ENCODE data around the gene SUPT4H1.

The SUPT4H1 gene

DNA sequence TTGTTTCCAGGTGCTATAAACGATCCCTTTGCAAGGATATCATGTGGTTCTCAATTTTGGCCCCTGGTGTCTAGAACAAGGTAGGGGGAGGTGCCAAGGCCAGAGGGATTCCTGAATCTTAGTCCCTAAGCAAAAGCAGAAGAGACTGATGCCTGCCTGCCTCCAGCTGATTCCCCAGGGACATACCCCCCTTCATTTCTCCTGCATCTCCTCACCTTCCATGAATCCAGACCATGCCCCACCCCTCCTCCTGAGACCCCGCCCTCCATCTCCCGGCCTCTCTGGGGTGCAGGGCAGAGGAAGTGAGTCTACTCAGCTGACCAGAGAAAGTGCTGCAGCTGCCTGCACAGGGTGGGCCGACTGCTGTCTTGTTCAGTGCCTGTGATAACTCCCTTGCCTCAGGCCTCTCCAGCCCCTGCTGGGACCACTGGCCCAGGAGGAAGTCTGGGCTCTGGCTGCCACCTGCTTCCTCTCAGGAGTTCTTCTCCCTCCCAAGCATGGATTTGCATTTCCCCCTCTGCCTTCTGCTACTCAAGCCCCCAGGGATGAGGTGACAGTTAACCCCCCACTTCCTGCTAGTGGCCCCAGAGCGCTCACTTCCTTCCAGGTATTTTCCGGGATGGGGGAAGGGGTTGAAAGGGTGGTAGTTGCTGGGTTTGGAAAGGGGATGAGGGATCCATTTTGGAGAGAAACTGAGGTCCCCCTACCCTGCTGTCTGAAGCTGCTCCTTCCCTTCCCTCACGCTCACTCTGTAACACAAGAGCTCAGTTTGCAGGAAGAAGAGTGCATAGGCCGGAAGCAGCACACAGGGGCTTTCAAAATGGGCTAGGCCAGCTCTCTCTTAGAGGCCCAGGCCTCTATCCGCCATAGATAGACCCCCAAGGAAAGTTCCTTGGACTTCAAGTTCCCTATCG lies 12.9 kb downstream of the SUPT4H1 start:
- peak; percentile 83 for DNase-seq

GRCh38 chr17:58338454-58338840 lies 13.6 kb downstream of the SUPT4H1 start:
- DNase-seq = no peak

GRCh38 chr17:58337600-58338453 lies 14.2 kb downstream of the SUPT4H1 start:
- DNase-seq = peak; percentile 94

GRCh38 chr17:58337210-58337599 lies 14.8 kb downstream of the SUPT4H1 start:
- DNase-seq = peak; percentile 87

DNA sequence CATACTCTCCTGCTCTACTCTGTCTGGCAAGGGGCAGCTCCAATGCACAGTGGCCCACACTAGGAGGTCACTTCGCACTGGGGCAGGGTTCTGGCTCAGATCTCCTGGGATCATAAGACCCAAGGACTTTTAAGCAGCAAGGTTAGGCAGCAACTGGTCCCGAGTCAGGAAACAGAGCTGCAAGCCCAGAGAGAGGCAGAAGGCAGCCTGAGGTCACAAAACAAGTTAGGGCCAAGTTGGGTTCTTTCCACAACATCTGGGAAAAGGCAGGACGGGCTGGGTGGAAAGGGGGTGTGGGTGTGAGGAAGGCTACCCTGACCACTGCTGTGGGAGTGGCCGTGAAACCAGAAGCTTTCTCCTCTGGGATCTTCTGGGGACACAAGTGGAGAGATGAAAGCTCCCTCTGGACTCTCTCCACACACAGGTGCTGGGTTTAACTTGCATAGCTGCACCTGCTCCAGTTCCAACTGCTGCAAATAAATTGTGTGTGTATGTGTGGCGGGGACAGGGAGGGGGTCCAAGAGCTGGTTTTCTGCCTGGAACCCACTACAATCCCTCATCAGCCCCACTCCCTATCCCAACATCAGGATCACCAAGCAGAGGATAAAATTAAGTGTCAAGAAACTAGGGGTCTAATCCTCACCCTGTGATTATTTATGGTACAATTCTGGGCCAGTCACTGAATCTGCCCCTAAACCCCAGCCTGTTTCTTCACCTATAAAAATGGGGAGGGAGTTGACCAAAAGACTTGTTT lies 15.4 kb downstream of the SUPT4H1 start:
- peak; percentile 60 for DNase-seq

DNA sequence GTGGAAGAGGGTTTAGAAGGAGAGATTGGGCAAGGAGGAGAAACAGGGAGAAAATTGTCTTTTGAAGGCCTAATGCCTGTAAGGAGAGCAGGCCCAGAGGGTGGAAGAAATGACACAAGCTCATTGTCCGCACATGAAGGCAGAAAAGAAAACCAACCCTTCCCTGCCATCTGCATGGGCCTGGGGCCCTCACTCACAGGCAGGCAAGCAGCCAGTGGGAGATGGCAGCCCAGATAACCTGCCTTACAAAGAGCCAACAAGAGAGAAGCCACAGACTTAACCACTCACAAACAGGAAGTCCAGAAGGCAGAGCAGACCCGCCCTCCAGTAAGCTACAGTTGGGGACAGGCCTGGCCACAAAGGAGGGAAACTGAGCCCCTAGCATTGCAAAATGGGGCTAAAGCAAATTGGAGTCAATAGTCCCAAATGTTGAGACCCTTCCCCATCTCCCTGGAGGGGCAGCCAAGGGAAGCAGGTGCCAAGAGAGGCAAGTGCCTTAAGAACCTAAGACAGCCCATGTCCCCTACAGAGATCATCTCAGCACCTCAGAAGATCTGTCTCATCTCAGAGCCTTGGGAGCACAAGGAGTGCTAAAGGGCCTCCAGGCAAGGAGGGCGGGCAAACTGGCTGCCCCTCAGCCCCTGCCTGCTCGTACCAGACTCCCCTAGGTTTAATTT lies 16.1 kb downstream of the SUPT4H1 start:
- DNase-seq = peak; percentile 96

DNA sequence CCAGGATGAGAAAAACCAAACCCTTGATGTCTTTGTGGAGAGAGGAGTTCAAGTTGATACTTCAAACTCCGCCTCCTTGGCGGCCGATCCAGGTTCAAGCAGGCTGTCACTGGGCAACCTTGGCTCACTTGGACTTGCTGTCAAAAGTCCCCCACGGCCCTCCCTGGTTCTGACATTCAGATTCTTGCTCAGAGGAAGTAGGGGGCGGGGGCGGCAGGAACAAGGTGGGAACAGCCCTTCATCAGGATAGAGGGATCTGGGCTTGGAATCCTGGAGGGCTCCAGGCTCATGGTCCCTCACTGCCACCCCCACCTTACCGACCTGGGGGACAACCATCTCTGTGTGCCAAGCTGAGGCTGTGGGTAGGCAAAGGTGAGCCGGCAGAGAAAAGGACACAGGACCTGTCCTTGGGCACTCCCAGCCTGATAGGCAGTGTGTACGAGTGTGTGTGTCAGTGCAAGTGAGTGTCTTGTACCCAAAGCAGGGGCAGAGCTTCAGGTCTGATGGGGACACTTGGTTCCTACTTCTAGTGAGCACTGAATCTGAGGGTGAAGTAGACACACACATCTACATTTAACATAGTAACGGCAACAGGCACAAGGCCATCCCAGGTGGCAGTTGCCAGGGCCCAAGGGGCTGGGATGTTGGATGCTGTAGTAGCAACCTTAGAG lies 16.8 kb downstream of the SUPT4H1 start:
- DNase-seq = peak; percentile 72

- DNase-seq = no peak
Measured at GRCh38 chr17:58334661-58335060, 17.3 kb downstream of the SUPT4H1 start.

- no peak for DNase-seq
Measured at GRCh38 chr17:58334256-58334655, 17.7 kb downstream of the SUPT4H1 start.

DNA sequence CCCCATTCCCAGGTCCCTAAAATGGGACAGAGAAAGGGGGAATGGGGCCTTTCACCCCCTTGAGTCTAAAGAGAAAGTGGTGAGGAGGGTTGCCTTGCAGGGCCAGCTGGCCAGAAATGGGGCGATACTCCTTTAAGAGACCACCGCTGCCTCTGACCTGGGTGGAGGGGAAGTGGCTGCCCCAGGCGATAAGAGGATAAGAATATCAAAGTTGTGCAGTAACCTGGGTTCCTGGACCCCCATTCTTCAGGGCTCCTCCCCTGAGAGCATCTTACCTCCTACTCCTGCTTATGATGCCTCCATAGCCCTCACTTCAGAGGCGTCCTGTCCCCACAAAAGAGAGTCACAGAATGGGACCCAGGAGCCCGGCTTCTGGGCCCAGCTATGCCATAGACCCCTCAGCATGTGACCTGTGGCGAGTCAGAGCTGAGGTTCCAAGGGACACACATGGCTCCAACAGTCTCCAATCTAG lies 18.2 kb downstream of the SUPT4H1 start:
- peak; percentile 84 for DNase-seq

GRCh38 chr17:58332778-58333735 lies 18.9 kb downstream of the SUPT4H1 start:
- DNase-seq = peak; percentile 80

- peak; percentile 94 for DNase-seq
Measured at GRCh38 chr17:58331815-58332777, 19.9 kb downstream of the SUPT4H1 start.

GRCh38 chr17:58330997-58331814 lies 20.8 kb downstream of the SUPT4H1 start:
- DNase-seq = peak; percentile 81

DNA sequence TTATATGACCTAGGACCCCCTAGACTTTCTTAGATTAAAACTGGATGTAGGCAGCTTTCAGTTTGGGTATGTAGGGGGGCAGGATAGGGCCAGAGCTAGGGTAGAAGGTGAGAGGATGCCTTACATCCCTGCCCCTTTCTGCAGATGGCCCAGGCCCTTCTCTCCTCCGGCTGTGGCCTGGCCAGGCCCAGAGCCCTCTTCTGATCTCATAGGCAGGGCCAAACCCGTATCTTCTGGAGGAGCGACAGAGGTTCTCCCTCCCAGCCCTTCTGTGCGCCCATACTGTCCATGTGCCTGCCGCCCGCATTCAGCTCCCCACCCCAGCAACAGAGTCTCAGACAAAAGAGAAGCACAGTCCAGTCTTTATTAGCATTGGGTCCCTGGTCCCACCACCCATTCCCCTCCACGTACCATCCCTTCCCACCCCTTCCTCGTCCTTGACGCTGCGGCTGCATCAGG lies 21.4 kb downstream of the SUPT4H1 start:
- no peak for DNase-seq

GRCh38 chr17:58329810-58330537 lies 22.0 kb downstream of the SUPT4H1 start:
- DNase-seq = no peak

DNA sequence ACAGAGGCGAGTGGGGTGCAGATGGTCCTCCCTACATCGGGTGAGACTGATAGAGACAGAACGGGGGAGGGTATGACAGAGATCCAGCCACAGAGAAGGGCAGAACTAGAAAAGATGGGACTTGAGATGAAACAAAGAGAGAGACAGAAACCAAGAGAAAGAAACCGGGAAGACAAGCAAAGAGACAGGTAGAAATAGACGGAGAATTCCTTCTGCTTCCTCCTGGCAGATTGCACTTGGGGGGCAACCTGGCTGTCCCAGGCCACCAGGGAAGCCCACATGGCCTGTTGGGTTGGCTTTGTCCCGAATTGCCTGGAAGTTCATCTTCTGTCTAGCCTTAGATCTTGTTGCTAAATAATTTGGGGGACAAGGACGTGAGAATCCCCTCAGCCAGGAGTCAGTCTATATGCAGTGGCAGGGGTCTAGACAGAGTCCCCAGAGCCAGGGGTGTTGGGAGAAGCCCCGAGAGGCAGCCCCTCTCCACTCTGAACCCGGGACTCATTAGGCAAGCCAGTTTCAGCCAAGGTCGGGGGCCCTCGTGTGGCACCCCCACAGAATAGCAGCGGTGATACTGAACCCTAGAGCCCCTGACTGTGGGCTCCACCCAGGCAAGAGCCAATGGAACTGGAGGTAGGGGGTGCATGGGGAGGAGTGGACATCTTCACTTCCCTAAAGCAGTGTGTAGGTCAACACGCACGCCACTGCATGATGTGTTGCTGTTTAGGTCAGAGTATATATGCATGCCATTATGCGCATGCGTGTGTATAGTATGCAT lies 22.8 kb downstream of the SUPT4H1 start:
- DNase-seq = peak; percentile 98

Data from hematopoietic multipotent progenitor cell treated with erythropoietin and hydrocortisone succinate and interleukin-3 and kit ligand, for 8 days (in vitro differentiated cells).